Cerebellar nuclear complex (tissue), 1 donor: ENCODE data around the gene MEDAG.
"Not testable (repeated sequence)": the region's sequence is repeated elsewhere in the genome, so short reads cannot be mapped to it uniquely, and the experiment has no call there.

Experiments
- DNase-seq, 2 experiments: peaks; one replicate each; lab custom pipeline; 2025; lab: John Stamatoyannopoulos, UW

Gene MEDAG

GRCh38 chr13:30907121-30907861, 1.2 kb downstream of the MEDAG start:
- DNase-seq, result no peak

- no peak for DNase-seq
These were observed 2.4 kb downstream of the MEDAG start for GRCh38 chr13:30908416-30908980.

- DNase-seq, result no peak
These were observed 4.6 kb downstream of the MEDAG start for GRCh38 chr13:30910676-30911075.

- no peak for DNase-seq
These were observed 9.8 kb downstream of the MEDAG start for GRCh38 chr13:30915691-30916541.

GRCh38 chr13:30916991-30917390, 10.9 kb downstream of the MEDAG start:
- DNase-seq, result no peak

- no peak for DNase-seq
These were observed 12.8 kb downstream of the MEDAG start for GRCh38 chr13:30918662-30919405.

- DNase-seq, result no peak
These were observed 14.3 kb downstream of the MEDAG start for GRCh38 chr13:30920162-30920909.

- no peak for DNase-seq
These were observed 17.3 kb downstream of the MEDAG start for GRCh38 chr13:30923418-30923817.

GRCh38 chr13:30924721-30925120, 18.6 kb downstream of the MEDAG start:
- DNase-seq, result no peak

- DNase-seq, result no peak
These were observed 19.4 kb downstream of the MEDAG start for GRCh38 chr13:30925429-30925828.

GRCh38 chr13:30926781-30927180, 20.7 kb downstream of the MEDAG start:
- no peak for DNase-seq

GRCh38 chr13:30927188-30927587, 21.1 kb downstream of the MEDAG start:
- not testable (repeated sequence) for DNase-seq

- no peak for DNase-seq
These were observed 21.5 kb downstream of the MEDAG start for GRCh38 chr13:30927595-30927994.

GRCh38 chr13:30928978-30929377, 22.9 kb downstream of the MEDAG start:
- DNase-seq, result no peak

GRCh38 chr13:30932481-30933353, 26.6 kb downstream of the MEDAG start, which contains the start of gene TEX26:
Gene TEX26 (plus strand): TSS chr13:30932656. CDS start chr13:30932716, 60 bp downstream.
- no peak for DNase-seq

GRCh38 chr13:30933354-30933670, 27.2 kb downstream of the MEDAG start:
- no peak for DNase-seq

- DNase-seq, result no peak
These were observed 28.3 kb downstream of the MEDAG start for GRCh38 chr13:30934381-30934780.

- DNase-seq, result no peak
These were observed 28.7 kb downstream of the MEDAG start for GRCh38 chr13:30934803-30935202.

- no peak for DNase-seq
These were observed 30.9 kb downstream of the MEDAG start for GRCh38 chr13:30936971-30937370.

GRCh38 chr13:30943881-30944280, 37.8 kb downstream of the MEDAG start:
- no peak for DNase-seq
